Peyer's patch (tissue), 4 donors: ENCODE results near the gene ANXA1.

Experiments used
- CTCF ChIP-seq, 6 experiments: fragments of 450-650 bp in 4 of 6; fragments of 200-600 bp in 2 of 6; sonication (generic) in 1 of 6; IDR thresholded peaks; one replicate each; pipeline ENCODE4 v1.5.1; 2017 to 2019; ENCODE audit warnings: antibody characterized with exemption in 6 of 6, mild to moderate bottlenecking in 3 of 6, moderate library complexity in 1 of 6
- POLR2A ChIP-seq, 2 donors: fragments of 450-650 bp; IDR thresholded peaks; one replicate each; pipeline ENCODE4 v1.5.1; 2017; ENCODE audit warnings: antibody characterized with exemption in 2 of 2, mild to moderate bottlenecking in 2 of 2, moderate library complexity in 2 of 2

DNA sequence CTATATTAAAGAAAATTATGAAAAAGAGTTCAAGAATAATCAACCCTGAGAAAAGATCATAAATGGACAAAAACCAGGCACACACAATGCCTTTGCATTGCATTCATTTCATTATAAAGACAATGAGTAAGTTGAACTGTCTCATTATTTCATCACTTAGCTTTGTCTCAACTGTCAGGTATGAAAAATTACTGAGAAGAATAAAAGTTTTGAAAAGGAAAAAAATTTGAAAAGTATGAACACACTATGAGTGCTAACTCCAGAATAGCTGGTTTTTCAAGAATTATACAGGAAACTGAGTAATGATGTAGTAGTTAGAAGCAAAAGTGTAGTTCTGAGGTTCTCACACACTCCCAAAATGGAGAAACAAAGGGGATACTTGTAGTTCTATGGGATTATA is 16.3 kb upstream of the ANXA1 start:
- no peak for TF ChIP-seq CTCF (IDR thresholded peaks at IDR 0.05)
- TF ChIP-seq POLR2A (IDR thresholded peaks at IDR 0.05) = no peak
